D721Med (cell line): ENCODE results near the gene PCDH20.

Experiments
- DNase-seq: peaks from one replicate; pipeline ENCODE4 v3.0.0; 2011; ENCODE audit warnings: low spot score; ENCODE audit not compliant: insufficient read length
- FAIRE-seq: peaks from 2 replicates; lab custom pipeline; 2011; peaks lifted over from hg19 to GRCh38; lab: Jason Lieb, UNC
- TF ChIP-seq, protein P1 (sequence below): IDR thresholded peaks from 2 replicates; pipeline ENCODE4 v1.5.1; 2012; ENCODE audit warnings: mild to moderate bottlenecking, control low read depth; ENCODE audit not compliant: insufficient read depth; ENCODE audit errors: missing control alignments

Gene PCDH20

DNA sequence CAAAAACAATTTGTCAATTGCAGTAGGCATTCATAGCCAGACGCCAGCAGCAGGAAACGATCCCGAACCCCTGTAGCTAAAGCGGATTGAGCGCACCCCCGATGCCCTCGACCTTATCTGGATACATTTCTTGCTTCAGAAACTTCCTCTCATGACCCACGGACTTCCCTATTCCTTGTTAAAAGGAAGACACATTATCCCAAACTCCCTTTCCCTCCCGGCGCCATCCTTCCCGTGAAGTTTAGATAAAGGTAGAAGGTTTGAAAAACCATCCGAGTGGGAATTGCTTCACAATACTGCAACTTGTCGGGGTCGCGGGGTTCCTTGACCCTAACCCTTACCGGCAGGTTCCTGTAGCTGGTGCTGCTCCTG lies 977 bp downstream of the PCDH20 start:
- FAIRE-seq (no peak), DNase-seq (no peak)
- TF ChIP-seq, protein P1, sequence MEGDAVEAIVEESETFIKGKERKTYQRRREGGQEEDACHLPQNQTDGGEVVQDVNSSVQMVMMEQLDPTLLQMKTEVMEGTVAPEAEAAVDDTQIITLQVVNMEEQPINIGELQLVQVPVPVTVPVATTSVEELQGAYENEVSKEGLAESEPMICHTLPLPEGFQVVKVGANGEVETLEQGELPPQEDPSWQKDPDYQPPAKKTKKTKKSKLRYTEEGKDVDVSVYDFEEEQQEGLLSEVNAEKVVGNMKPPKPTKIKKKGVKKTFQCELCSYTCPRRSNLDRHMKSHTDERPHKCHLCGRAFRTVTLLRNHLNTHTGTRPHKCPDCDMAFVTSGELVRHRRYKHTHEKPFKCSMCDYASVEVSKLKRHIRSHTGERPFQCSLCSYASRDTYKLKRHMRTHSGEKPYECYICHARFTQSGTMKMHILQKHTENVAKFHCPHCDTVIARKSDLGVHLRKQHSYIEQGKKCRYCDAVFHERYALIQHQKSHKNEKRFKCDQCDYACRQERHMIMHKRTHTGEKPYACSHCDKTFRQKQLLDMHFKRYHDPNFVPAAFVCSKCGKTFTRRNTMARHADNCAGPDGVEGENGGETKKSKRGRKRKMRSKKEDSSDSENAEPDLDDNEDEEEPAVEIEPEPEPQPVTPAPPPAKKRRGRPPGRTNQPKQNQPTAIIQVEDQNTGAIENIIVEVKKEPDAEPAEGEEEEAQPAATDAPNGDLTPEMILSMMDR = no peak

DNA sequence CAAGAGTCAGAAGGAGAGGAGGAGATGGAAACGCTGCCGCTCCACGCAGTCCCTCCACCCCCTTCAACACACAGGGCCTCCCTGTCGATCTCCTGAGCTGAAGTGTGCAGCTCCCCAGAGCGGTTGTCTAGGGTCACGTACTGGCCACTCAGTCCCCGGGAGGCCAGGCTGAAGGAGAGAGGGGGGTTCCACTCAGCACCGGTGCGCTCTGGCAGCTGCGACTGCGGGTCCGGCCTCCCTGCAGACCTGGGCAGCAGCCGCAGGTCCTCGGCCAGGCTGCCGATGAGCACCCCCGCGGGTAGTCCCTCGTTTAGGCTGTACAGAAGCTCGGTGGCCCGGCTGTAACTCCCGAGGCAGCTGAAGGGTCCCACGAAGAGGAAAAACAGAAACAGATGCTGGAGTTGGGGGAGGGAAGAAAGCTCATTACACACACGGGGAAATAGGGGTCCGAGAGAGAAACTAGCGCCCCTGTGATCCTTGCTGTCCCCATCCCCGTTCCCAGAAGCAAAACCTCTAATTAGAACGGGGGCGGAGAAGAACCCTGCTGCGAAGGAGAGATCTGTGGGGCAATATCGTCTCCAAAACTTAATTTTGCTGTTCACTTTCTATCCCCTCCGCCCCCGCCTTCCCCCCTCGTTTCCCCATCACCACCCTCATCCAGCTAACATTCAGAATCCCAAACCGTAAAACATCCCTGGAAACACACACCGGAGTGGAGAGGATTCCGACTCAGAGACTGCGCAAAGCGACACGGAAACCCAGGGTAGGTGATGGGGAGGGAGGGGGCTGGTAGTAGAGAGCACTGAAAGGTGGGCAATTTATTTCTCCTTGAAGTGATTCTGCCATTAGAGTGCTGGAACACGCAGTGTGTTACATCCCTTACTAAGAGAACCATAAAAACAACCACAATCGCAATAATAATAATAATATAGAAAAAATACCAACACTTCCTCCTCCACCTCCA lies 1.8 kb downstream of the PCDH20 start:
- no peak for FAIRE-seq
- DNase-seq = no peak
- TF ChIP-seq, protein P1 = no peak

DNA sequence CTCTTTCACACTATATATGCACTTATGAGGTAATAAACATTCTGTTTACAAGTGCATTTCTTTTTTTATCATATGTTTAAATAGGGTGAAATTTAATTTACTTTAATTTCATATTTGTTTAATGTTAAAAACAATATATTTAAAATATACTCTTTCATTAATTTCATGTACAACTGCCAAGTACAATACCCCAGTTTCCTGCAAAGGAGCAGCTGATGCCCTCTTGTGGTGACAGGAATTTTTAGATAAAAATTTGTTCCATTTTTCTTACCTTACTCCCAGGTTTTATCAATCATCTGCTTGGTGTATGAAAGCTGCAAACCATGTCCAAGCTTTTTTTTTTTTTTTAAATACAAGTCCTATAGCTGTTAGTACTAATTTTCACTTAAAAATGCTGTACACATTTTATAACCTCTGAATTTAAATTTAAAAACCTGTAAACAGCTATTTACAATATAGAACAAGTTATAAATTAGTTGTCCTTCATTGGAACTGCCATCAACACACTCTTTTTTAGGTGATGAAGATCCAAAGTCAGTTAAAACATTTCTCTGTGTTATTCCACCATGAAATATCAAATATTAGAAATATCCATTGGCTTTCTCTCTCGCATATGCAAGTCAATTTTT lies 4.9 kb downstream of the PCDH20 start:
- DNase-seq (no peak), FAIRE-seq (no peak)

DNA sequence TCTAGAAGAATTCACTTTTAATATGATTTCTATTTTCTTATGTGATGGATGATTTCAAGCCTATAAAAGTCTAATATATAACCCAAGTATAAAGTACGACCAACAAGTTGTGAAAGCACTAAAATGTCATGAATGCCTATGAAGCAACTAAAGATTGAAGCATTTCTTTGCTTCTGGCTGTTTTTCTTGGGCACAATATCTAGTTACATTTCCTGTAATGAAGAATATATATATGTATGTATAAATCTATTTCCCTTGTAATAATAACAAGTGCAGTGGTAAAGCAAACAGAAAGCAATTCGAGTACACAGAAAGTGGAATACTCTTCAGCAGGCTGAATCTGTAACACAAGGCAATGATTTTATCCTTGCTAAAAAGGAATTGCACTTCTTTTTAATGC lies 5.4 kb downstream of the PCDH20 start:
- FAIRE-seq (no peak), DNase-seq (no peak)

More for the DNA sequence above, 4.9 kb downstream of the PCDH20 start:
- TF ChIP-seq, protein P1 = peak; percentile 61

DNA sequence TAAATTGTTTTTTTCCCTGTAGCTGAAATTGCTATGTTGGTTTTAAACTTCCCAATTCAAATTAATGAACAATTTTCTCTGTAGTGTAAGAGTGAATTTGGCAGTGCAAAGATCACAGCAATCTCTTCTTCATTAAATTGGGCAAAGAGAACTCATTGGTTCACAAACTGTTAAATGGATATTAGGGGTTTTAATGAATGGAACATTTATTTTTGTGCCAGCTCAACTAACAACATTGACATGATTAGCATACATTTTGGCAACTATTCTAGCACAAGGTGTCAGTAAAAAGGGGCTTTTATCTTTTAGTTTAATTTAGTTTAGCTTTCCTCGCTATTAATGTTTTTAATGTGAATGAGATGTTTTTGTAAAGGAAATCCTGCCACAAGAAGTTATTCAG lies 7.1 kb downstream of the PCDH20 start:
- DNase-seq (no peak), FAIRE-seq (no peak)
- TF ChIP-seq, protein P1 = no peak

More for the DNA sequence above, 5.4 kb downstream of the PCDH20 start:
- TF ChIP-seq, protein P1 = no peak

DNA sequence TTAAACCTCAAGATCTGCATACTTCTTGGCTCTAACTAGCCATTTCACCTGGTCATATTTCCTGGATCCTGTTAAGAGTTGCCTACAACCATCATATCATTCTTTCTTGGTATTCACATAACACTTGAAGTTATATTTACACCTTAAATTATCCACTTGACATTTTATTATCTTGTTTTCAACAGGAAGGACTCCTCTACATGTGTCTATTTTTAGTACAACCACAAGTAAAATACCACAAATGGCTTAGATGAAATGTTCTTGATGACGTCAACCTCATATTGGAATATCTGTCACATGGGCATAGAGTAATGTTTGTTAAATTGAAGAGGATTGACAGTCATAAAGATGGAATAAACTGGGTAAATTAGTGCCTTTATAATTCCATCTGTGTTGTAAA lies 9.4 kb downstream of the PCDH20 start:
- FAIRE-seq = no peak
- TF ChIP-seq, protein P1 = no peak
- DNase-seq = no peak
